Mucosa of descending colon (tissue), 3 donors: Measurements from ENCODE around the gene JMJD7. TPM values are rescaled to one million over a fixed set of nuclear protein-coding genes. Genes with fewer than 3 reads are reported as not detected.

Experiments used
- ATAC-seq: fragments of 200-7000 bp; cut with Tn5 transposase; one replicate; pipeline ENCODE4 v1.9.1; 2020; ENCODE audit warnings: mild to moderate bottlenecking, moderate library complexity
- DNase-seq, 3 donors: peaks; one replicate each; pipeline ENCODE4 v3.0.0-alpha.2; 2020
- H3K36me3 ChIP-seq: fragments of 200-600 bp; one replicate; pipeline ENCODE4 v1.8.0; 2021; ENCODE audit warnings: low read depth, mild to moderate bottlenecking
- H3K4me1 ChIP-seq: fragments of 200-600 bp; one replicate; pipeline ENCODE4 v1.8.0; 2021; ENCODE audit warnings: low read depth, mild to moderate bottlenecking
- H3K4me3 ChIP-seq: fragments of 200-600 bp; one replicate; pipeline ENCODE4 v1.8.0; 2021; ENCODE audit warnings: mild to moderate bottlenecking
- H3K9me3 ChIP-seq: fragments of 200-600 bp; one replicate; pipeline ENCODE4 v1.8.0; 2021; ENCODE audit warnings: mild to moderate bottlenecking
- CTCF ChIP-seq: fragments of 200-600 bp; IDR thresholded peaks from one replicate; pipeline ENCODE4 v1.8.0; 2022; ENCODE audit warnings: antibody characterized with exemption, mild to moderate bottlenecking
- intact Hi-C, 2 donors: fragments of 100-400 bp; cut with DNase I in 1 of 2; cut with micrococcal nuclease in 1 of 2; formaldehyde crosslinking; loops; one replicate each; pipeline versions ENCODE4 v1.11.0 to v1.11.1; 2022; cut with DNase I, micrococcal nuclease
- total RNA-seq, 3 donors: library from RNA; stranded (reverse); fragmentation: NEBNext Ultra II Directional in 2 of 3; extraction: Animal tissue kit (Norgen Biotek cat#: 25700) in 2 of 3; gene quantifications; one replicate each; pipeline versions ENCODE4 v1.2.1 to v1.2.4, GENCODE V29; 2021 to 2023
- donor health status: DM: no; HTN: no; CAD: no; lungs with moderate emphysema.
- donor health status: DM: no; HTN: no; CAD: no.
- donor health status: DM: no; HTN: yes; CAD: no.

Gene JMJD7
- total RNA-seq, 3 donors from 2014 or later, result 9.8 to 15.2 (median 10.8) TPM

GRCh38 chr15:41856716-41857115 lies 28.8 kb downstream of the JMJD7 start:
- intact Hi-C loops, result no loop called here
- no peak for ATAC-seq
- no peak for DNase-seq
- H3K4me1 ChIP-seq, result no peaks in the 10 kb centered on the region
- H3K9me3 ChIP-seq, result no peaks in the 10 kb centered on the region
- no peak for TF ChIP-seq CTCF
- no peaks in the 10 kb centered on the region for H3K36me3 ChIP-seq
- no peak overlapping the region for H3K4me3 ChIP-seq

- TF ChIP-seq CTCF, result no peak
- DNase-seq (no peak), ATAC-seq (no peak)
- Histone ChIP-seq H3K4me3 (no peak overlapping the region), H3K4me1 (no peaks in the 10 kb centered on the region), H3K36me3 (no peaks in the 10 kb centered on the region), H3K9me3 (no peaks in the 10 kb centered on the region)
- intact Hi-C loops, result no loop called here
Observed at GRCh38 chr15:41857316-41857715, 29.4 kb downstream of the JMJD7 start.

GRCh38 chr15:41858756-41859155 lies 30.9 kb downstream of the JMJD7 start:
- intact Hi-C loops, result no loop called here
- DNase-seq, result no peak
- Histone ChIP-seq H3K4me3 (no peak overlapping the region), H3K4me1 (no peaks in the 10 kb centered on the region), H3K36me3 (no peaks in the 10 kb centered on the region), H3K9me3 (no peaks in the 10 kb centered on the region)
- ATAC-seq, result no peak
- TF ChIP-seq CTCF, result no peak

DNA sequence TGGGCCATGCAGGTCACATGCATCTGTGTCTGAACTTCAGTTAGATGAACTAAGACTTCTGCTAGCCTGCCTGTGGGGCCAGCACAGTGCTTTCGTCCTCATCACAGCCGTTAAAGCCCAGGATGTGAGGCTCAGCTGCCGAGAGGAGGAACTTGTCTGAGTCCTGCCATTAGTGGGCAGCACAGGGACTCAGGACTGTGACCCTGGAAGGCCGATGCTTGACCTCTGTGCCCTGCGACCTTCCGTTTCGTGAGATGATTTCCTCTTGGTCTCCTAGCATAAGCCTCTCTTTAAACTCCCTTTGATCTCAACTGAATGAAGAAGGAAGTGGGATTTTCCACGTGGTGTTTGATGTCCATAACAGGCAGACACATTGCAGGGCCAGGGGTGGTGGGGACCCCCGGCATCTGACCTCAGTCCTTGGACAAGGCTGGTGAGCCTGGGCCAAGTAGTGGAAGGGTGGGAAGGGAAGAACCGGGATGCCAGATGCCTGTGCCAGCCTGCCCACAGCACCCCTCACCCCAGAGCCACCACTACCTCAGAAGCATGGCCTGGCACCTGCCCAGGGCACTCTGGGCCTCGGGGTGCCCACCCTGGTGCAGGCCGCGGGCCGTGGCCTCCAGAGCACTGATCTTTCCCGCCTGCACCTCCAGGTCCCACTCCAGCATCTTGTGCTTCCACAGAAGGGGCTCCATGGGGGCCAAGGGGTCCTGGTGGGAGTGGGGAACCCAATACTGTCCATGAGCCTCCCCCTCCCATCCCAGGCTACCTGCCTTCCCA lies 32.3 kb downstream of the JMJD7 start:
- TF ChIP-seq CTCF, result no peak
- intact Hi-C loops, result no loop called here
- DNase-seq (no peak), ATAC-seq (no peak)
- H3K4me1 ChIP-seq, result no peaks in the 10 kb centered on the region
- H3K9me3 ChIP-seq, result no peaks in the 10 kb centered on the region
- no peaks in the 10 kb centered on the region for H3K36me3 ChIP-seq
- no peak overlapping the region for H3K4me3 ChIP-seq

DNA sequence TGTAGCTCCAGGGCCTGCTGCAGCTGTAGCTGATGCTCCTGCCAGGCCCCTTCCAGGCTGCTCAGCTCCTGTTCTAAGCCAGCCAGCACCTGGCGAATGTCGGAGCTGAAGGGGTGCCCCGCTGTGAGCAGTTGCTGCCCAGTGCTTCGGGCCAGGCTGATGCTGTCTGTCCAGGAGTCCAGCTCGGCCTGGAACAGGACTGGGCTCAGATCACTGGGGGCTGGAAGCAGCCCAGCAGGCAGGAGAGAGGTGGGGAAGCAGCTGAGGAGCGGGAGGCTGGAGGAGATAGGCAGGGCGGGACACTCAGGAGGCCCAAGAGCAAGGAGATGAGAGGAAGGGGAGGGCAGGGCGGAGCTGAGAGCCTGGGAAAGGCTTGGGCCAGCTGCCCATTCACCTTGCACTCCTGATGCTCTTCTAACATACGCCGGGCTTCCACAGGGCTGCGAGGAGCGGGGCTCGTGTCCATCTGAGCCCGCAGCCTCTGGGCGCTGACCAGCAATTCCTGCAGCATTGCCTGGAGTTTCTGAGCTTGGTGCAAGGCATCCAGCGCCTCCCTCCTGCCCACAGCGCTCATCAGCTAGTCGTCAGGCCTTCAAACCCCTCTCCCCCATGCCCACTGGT lies 34.0 kb downstream of the JMJD7 start:
- intact Hi-C loops, result no loop called here
- DNase-seq (no peak), ATAC-seq (no peak)
- no peaks in the 10 kb centered on the region for H3K9me3 ChIP-seq
- no peak overlapping the region for H3K4me3 ChIP-seq
- H3K4me1 ChIP-seq, result no peaks in the 10 kb centered on the region
- H3K36me3 ChIP-seq, result no peaks in the 10 kb centered on the region
- no peak for TF ChIP-seq CTCF
